ENCODE data around the gene IFIT3. TPM values are rescaled to one million over a fixed set of nuclear protein-coding genes. Genes with fewer than 3 reads are reported as not detected.

The IFIT3 gene
- total RNA-seq, 2 donors from 2014 or later = 0.42 TPM; not detected in 1

DNA sequence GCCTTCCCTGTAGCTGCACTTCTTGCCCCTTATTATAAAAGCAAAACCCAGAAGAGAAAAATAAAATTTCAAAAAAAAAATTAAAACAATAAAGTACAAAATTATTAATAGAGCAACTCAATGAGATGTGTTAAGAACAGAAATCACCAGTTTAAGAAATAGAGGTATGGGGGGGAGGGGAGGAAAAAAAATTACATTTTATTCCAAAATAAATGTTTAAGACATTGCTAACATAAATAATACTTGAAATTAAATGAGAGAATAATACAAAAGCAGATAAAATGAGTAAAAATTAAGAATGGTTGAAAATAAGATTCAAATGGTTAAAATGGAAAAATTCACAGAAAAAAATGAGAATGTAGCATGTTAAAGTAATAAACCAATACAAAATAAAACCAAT is 22.9 kb upstream of the IFIT3 start:
- no peaks in the 10 kb centered on the region for H3K27me3 ChIP-seq (ENCODE audit: control insufficient read depth, insufficient read depth, low read length, poor library complexity, severe bottlenecking)
- no peak overlapping the region for H3K4me3 ChIP-seq (ENCODE audit: low read length)
- no peaks in the 10 kb centered on the region for H3K9me3 ChIP-seq (ENCODE audit: control insufficient read depth, low read length)
- no peaks in the 10 kb centered on the region for H3K4me1 ChIP-seq (ENCODE audit: control insufficient read depth, insufficient read depth, low read length)
- no peaks in the 10 kb centered on the region for H3K9me3 Mint-ChIP-seq
- H3K4me3 Mint-ChIP-seq = no peak overlapping the region
- H3K27me3 Mint-ChIP-seq (ENCODE audit: insufficient read depth) = peaks cover 2% of the 10 kb centered on the region
- no peaks in the 10 kb centered on the region for H3K36me3 Mint-ChIP-seq (ENCODE audit: low read depth)
- TF ChIP-seq CTCF (conservative IDR thresholded peaks at IDR 0.05) = no peak
- H3K9ac ChIP-seq (ENCODE audit: extremely low read depth, low read length, poor library complexity, severe bottlenecking) = no peak overlapping the region
- DNase-seq = no peak
- no peak overlapping the region for H3K27ac Mint-ChIP-seq
- no peak overlapping the region for H3K27ac ChIP-seq (ENCODE audit: low read depth, low read length)
- no peaks in the 10 kb centered on the region for H3K36me3 ChIP-seq (ENCODE audit: control insufficient read depth, insufficient read depth, low read length)
- H3K4me1 Mint-ChIP-seq = peaks cover 21% of the 10 kb centered on the region

DNA sequence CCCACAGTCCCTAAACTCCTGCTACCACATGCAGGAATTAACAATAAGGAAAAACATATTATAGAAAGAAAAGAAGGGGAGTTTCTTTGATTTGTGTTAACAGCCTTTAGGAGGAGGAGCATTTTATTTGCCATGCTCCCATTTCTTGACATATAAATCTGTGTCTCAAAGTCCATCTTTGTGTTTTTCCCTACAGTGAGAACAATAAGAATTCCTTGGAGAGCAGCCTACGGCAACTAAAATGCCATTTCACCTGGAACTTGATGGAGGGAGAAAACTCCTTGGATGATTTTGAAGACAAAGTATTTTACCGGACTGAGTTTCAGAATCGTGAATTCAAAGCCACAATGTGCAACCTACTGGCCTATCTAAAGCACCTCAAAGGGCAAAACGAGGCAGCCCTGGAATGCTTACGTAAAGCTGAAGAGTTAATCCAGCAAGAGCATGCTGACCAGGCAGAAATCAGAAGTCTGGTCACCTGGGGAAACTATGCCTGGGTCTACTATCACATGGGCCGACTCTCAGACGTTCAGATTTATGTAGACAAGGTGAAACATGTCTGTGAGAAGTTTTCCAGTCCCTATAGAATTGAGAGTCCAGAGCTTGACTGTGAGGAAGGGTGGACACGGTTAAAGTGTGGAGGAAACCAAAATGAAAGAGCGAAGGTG is 21.9 kb upstream of the IFIT3 start:
- 95% methylated on average over 9 of the region's 9 CpGs for WGBS, 2 experiments (ENCODE audit: insufficient coverage in 1 of 2, insufficient read length in 1 of 2)
- Mint-ChIP-seq H3K4me3 (no peak overlapping the region), H3K9me3 (no peaks in the 10 kb centered on the region), H3K27ac (no peak overlapping the region), H3K27me3 (ENCODE audit: insufficient read depth) (peaks cover 2% of the 10 kb centered on the region), H3K4me1 (peaks cover 25% of the 10 kb centered on the region), H3K36me3 (ENCODE audit: low read depth) (no peaks in the 10 kb centered on the region)
- Histone ChIP-seq H3K9me3 (ENCODE audit: control insufficient read depth, low read length) (no peaks in the 10 kb centered on the region), H3K9ac (ENCODE audit: extremely low read depth, low read length, poor library complexity, severe bottlenecking) (no peak overlapping the region), H3K4me3 (ENCODE audit: low read length) (no peak overlapping the region), H3K27ac (ENCODE audit: low read depth, low read length) (no peak overlapping the region), H3K27me3 (ENCODE audit: control insufficient read depth, insufficient read depth, low read length, poor library complexity, severe bottlenecking) (no peaks in the 10 kb centered on the region), H3K36me3 (ENCODE audit: control insufficient read depth, insufficient read depth, low read length) (no peaks in the 10 kb centered on the region), H3K4me1 (ENCODE audit: control insufficient read depth, insufficient read depth, low read length) (peaks cover 2% of the 10 kb centered on the region)
- no peak for TF ChIP-seq CTCF (conservative IDR thresholded peaks at IDR 0.05)
- no peak for DNase-seq

GRCh38 chr10:89306434-89307268 is 21.1 kb upstream of the IFIT3 start:
- H3K36me3 Mint-ChIP-seq (ENCODE audit: low read depth) = no peaks in the 10 kb centered on the region
- TF ChIP-seq CTCF (conservative IDR thresholded peaks at IDR 0.05) = no peak
- Histone ChIP-seq H3K9me3 (ENCODE audit: control insufficient read depth, low read length) (no peaks in the 10 kb centered on the region), H3K36me3 (ENCODE audit: control insufficient read depth, insufficient read depth, low read length) (no peaks in the 10 kb centered on the region), H3K27ac (ENCODE audit: low read depth, low read length) (no peak overlapping the region), H3K9ac (ENCODE audit: extremely low read depth, low read length, poor library complexity, severe bottlenecking) (no peak overlapping the region), H3K4me1 (ENCODE audit: control insufficient read depth, insufficient read depth, low read length) (peaks cover 2% of the 10 kb centered on the region), H3K27me3 (ENCODE audit: control insufficient read depth, insufficient read depth, low read length, poor library complexity, severe bottlenecking) (no peaks in the 10 kb centered on the region), H3K4me3 (ENCODE audit: low read length) (no peak overlapping the region)
- WGBS, 2 experiments (ENCODE audit: insufficient coverage in 1 of 2, insufficient read length in 1 of 2) = 95 to 97% methylated on average over 7 to 13 of the region's 13 CpGs
- no peaks in the 10 kb centered on the region for H3K9me3 Mint-ChIP-seq
- H3K4me1 Mint-ChIP-seq = peaks cover 23% of the 10 kb centered on the region
- no peak for DNase-seq
- H3K4me3 Mint-ChIP-seq = no peak overlapping the region
- peaks cover 2% of the 10 kb centered on the region for H3K27me3 Mint-ChIP-seq (ENCODE audit: insufficient read depth)
- H3K27ac Mint-ChIP-seq = no peak overlapping the region
